Pons (tissue), 1 donor: ENCODE results near the gene FRMD5.

Experiments
- DNase-seq: peaks from one replicate; pipeline ENCODE4 v3.0.0-alpha.2; 2016; ENCODE audit warnings: low spot score

The FRMD5 gene

DNA sequence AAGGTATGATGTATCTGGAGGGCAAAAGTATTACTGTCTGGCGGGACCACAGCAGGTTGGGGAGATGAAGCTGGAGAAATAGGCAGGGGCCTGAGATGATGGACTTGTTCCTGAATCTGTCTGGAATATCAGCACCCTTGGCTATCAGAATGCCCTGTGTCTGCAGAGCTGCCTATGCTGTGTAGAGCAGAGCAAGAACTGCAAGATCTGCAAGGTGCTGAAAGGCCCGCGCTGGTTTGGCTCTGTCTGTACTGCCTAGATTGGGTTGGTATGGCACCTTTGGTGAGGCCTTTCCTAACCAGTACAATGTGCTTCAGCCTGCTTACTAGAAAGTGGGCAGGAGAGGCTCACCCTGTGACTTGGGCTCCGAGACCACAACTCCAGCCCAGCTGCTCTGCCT, 271.5 kb downstream of the FRMD5 start:
- no peak for DNase-seq

GRCh38 chr15:43922021-43922420, 273.1 kb downstream of the FRMD5 start:
- DNase-seq, result no peak

DNA sequence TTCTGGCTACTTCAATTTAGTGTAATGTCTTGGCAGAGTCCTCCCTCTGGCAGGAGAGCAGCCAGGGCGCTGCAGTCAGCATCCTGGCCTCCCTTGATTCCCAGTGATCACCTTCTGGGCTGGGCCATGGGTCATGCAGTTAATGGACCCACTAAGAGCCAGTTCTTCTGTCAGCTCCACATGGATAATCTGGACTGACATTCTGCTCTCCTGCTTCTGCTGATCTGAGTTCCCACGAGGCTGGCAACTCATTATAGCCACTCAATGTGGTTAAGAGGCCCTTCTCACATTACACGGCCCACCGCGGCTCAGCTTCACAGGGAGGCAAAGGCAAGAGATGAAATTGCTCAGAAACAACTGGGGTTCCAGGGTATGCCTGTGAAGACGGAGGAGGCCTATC, 274.3 kb downstream of the FRMD5 start:
- no peak for DNase-seq

GRCh38 chr15:43920254-43920600, 274.8 kb downstream of the FRMD5 start:
- no peak for DNase-seq

- DNase-seq, result no peak
Measured at GRCh38 chr15:43919540-43920253, 275.4 kb downstream of the FRMD5 start.

- DNase-seq, result no peak
Measured at GRCh38 chr15:43918717-43919116, 276.4 kb downstream of the FRMD5 start.

GRCh38 chr15:43916326-43916660, 278.8 kb downstream of the FRMD5 start:
- no peak for DNase-seq

DNA sequence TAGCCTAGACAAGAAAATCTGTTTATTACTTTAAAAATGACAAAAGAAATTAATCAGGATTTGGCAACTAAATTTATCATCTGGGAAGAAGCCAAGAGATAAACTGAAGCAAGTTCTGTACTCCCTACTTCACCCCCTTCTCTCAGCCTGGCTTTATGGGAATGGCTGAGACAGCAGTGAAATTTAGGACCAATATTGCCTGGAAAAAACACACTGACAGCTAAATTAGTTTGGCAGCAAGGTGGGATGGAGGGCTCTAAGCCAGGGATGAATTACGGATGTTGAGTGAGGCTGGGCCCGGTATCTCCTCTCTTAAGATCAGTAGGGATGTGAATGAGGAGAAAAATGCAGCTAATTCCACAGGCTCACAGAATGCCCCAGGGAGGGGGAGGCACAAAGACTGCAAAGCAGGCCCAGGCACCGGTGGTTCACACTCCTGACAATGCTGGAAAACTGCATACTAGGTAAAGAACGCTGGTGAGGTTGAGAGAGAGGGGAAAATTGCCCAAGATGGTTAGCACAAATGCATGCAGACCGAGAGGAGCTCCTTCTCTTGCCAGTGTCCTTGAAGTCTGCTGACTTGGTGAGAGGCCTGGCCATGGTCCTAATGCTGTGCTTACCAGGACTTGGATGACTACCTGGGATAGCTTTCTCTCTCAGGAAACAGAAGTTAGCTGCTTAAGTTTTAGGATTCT, 279.3 kb downstream of the FRMD5 start:
- no peak for DNase-seq

DNA sequence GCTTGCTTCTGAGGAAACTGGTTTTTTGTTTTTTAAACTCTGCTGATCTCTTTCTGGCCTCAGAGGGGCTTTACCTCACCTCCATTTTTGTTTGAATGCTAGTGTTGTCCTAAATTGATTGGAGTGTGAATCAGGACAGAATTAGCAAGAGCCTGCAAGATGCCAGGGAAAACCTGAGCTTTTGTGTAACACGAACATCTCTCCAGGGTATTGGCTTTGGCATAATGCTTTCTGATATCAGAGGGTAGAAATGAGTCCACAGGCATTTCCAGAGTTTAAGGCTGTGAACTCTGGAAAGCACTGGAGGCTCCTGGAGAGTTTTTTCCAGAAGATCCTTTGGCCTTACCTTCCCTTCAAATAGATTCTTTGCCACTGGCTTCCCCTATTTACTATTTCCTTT, 281.1 kb downstream of the FRMD5 start:
- DNase-seq, result no peak

- peak; percentile 76 for DNase-seq
Measured at GRCh38 chr15:43913026-43913780, 281.9 kb downstream of the FRMD5 start.

GRCh38 chr15:43912208-43912607, 282.9 kb downstream of the FRMD5 start:
- DNase-seq, result no peak

DNA sequence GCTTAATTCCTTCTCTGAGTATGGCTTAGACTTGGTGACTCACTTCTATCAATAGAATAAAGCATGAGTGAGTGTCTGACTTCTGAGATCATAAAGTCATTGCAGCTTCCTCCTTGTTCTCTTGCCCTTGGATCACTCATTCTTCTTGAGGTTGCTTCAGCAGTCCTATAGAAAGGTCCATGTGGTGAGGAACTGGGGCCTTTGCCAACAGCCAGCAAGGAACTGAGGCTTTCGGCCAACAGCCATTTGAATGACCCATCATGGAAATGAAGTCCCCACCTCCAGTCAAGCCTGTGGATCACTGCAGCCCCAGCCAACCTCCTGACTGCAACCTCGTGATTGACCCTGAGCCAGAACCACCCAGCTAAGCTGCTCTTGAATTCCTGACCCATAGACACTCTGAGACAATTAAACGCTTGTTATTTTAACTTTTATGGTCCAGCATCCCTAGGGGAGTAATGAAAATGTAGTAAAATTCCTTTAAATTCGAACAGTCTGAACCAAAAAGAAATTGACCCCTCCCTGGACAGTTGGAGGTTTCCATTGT, 283.8 kb downstream of the FRMD5 start:
- DNase-seq, result peak; percentile 86

DNA sequence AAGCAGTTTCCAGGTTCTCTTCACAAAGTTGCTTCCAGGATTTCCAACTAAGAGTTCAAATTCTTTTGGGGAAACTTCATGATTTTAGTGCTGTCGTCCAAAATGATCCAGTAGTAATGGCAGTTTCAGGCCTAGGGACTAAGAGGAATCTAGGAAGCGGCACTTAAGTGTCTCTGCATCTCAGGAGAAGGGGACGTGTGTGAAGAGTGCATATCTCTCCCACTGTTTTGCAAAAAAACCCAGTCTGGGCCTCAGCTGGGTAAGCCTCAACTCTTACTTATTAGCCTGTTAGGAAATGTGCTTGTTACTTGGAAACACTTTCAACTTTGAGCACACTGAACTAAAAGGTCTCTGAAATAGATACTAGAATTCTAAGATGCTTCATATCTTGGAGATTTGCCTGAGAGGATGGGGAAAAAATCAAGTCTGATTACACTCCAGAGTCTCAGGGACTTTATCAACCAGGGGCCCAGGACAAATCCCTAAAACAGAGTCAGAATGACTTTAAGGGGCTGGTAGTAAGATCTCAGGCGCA, 286.5 kb downstream of the FRMD5 start:
- DNase-seq, result no peak

GRCh38 chr15:43905755-43906154, 289.3 kb downstream of the FRMD5 start:
- DNase-seq, result no peak

GRCh38 chr15:43903864-43904290, 291.2 kb downstream of the FRMD5 start:
- DNase-seq, result peak; percentile 48

- DNase-seq, result no peak
Measured at GRCh38 chr15:43901495-43901894, 293.6 kb downstream of the FRMD5 start.

DNA sequence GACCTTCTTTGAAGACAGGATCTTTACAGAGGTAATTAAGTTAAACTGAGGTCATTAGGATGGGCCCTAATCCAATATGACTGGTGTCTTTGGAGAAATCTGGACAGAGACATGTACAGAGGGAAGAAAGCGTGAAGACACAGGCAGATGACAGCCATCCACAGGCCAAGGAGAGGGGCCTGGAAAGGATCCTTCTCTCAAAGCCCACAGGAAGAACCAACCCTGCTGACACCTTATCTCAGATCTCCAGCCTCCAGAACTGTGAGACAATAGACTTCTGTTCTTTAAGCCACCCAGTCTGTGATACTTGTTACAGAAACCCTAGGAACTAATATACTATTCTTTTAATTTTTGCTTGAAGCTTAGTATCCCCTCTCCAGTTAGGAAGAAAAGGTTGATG, 294.1 kb downstream of the FRMD5 start:
- no peak for DNase-seq

- no peak for DNase-seq
Measured at GRCh38 chr15:43899928-43900327, 295.1 kb downstream of the FRMD5 start.

DNA sequence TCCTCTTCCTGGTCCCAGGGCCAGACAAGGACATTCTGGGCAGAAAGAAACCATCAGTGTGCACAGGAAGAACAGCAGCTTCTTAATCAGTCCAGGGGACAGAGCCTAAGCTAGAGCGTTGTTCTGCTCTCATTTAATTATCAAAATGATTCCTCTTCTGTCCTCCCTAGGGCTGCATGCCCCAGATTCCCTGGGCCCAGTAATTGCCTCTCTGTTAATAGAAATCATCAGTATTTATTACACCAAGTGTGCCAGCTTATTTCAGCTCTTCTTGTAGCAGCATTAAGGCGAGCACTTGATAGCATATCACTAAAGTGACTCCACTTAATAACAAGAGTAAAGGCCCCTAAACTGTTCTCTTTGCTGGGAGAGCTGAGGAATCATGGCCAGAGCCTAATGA, 296.2 kb downstream of the FRMD5 start:
- DNase-seq, result no peak

- no peak for DNase-seq
Measured at GRCh38 chr15:43896543-43896942, 298.5 kb downstream of the FRMD5 start.

DNA sequence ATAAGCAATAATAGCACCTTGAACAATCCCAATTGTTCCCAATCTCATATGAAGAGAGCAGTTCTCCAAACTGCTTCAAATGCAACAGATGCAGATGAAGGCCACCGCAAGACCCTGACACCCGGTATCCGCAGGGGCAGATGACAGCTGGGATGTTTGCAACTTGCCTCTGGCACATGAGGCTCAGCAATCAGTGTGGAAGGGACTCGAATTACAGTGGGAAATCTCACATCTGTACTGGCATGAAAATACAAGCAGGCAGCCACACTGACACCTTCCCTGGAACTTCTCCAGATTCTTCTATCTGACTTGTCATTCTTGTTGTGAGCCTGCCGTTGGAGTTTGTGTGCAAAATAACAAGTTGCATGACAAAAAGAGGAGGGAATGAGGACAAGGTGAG, 299.5 kb downstream of the FRMD5 start:
- no peak for DNase-seq

DNA sequence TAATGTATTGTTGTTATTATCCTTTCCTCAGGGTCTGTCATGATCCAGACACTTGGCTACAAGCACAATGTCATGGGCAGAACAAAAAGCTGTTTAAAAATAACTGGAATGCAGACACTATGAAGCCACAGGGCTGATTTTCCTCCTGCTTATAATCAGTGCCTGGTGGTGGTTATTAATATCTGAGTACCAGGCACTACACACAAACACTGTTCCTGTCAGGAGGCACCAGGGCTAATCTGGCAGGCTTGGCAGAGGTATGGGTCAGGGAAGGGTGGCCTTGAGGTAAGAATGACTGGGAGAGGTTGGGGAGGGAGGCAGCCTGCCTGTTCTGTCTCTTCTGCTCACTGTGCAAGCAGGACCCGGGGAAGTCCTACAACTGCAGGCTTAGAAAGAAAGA, 301.1 kb downstream of the FRMD5 start:
- no peak for DNase-seq

DNA sequence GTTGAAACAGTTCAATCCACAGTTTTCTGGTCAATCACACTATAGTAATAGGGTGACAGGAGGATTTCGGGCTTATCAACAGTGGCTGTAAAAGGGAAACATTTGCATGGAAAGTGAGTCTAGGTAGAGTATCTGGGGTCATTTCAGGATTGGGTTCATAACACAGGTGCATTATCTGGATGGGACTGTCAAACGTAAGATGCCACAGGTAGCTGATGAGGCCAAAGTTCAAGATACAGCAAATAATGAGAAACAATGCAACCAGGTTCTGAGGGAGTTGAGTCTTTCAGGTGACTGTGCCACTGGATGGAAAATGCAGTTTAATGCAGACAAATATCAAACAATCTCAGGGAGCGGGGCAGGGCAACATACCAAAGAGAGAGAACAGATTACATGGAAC, 306.0 kb downstream of the FRMD5 start:
- DNase-seq, result no peak
